SKM-1 (cell line): ENCODE data around the gene LMNTD2.
"Not testable (repeated sequence)": the region's sequence is repeated elsewhere in the genome, so short reads cannot be mapped to it uniquely, and the experiment has no call there.

Experiments used
- DNase-seq: peaks from one replicate; lab custom pipeline; 2025; ENCODE audit not compliant: unreplicated experiment; lab: John Stamatoyannopoulos, UW

Gene LMNTD2

GRCh38 chr11:516918-517685, 43.4 kb downstream of the LMNTD2 start:
- not testable (repeated sequence) for DNase-seq

GRCh38 chr11:516400-516799, 44.1 kb downstream of the LMNTD2 start:
- no peak for DNase-seq

- no peak for DNase-seq
These were observed 45.4 kb downstream of the LMNTD2 start for GRCh38 chr11:515131-515530.

- DNase-seq: no peak
These were observed 45.9 kb downstream of the LMNTD2 start for GRCh38 chr11:514606-515005.

GRCh38 chr11:512761-513595, 47.6 kb downstream of the LMNTD2 start:
- no peak for DNase-seq

- DNase-seq: no peak
These were observed 51.6 kb downstream of the LMNTD2 start for GRCh38 chr11:508956-509355.

GRCh38 chr11:507727-508515, 52.6 kb downstream of the LMNTD2 start:
- DNase-seq: no peak

- DNase-seq: peak; percentile 70
These were observed 53.4 kb downstream of the LMNTD2 start, which contains the start of gene RNH1 for GRCh38 chr11:506995-507726. TSS of gene RNH1 (minus strand) at chr11:507242. CDS start at chr11:502162, 5,080 bp downstream.

GRCh38 chr11:506238-506994, 54.1 kb downstream of the LMNTD2 start:
- DNase-seq: peak; percentile 86

- no peak for DNase-seq
These were observed 55.6 kb downstream of the LMNTD2 start for GRCh38 chr11:504994-505344.
